HL-60 (cell line): ENCODE data around the gene LMTK2.
A peak's percentile ranks its signal among the peaks of the same experiment; 100 is the strongest.
"Not testable (repeated sequence)": the region's sequence is repeated elsewhere in the genome, so short reads cannot be mapped to it uniquely, and the experiment has no call there.

Source experiments
- DNase-seq, 2 experiments: peaks; one replicate each; pipeline ENCODE4 v3.0.0-alpha.2; 2010 to 2020; ENCODE audit warnings: low read depth in 1 of 2, low spot score in 1 of 2
- H3K27ac ChIP-seq: fragments of 250-450 bp; sonication (Bioruptor Pico); replicated peaks from 2 replicates; pipeline ENCODE4 v1.5.1; 2020; ENCODE audit warnings: mild to moderate bottlenecking, moderate library complexity
- H3K27me3 ChIP-seq: fragments of 250-450 bp; sonication (Bioruptor Pico); 2 replicates; pipeline ENCODE4 v1.5.1; 2021; ENCODE audit warnings: mild to moderate bottlenecking, moderate library complexity; ENCODE audit not compliant: insufficient read depth, poor library complexity, severe bottlenecking
- H3K4me3 ChIP-seq: replicated peaks from 2 replicates; pipeline ENCODE4 v1.5.1; 2011; ENCODE audit warnings: mild to moderate bottlenecking, control low read depth, low read length; ENCODE audit not compliant: insufficient read depth
- CTCF ChIP-seq: IDR thresholded peaks from one replicate; pipeline ENCODE4 v1.5.1; 2011; ENCODE audit warnings: low read length, control low read depth, inconsistent platforms; ENCODE audit not compliant: insufficient read depth
- GABPA ChIP-seq: IDR thresholded peaks from 2 replicates; pipeline ENCODE4 v1.6.1; 2012; ENCODE audit warnings: low read depth
- POLR2AphosphoS5 ChIP-seq: IDR thresholded peaks from 2 replicates; pipeline ENCODE4 v1.6.1; 2012; ENCODE audit warnings: low read depth
- SPI1 ChIP-seq: IDR thresholded peaks from 2 replicates; pipeline ENCODE4 v1.6.1; 2012; ENCODE audit warnings: low read depth, mild to moderate bottlenecking, borderline replicate concordance
- TF ChIP-seq, protein P1 (sequence below): IDR thresholded peaks from 2 replicates; pipeline ENCODE4 v1.6.1; 2012; ENCODE audit warnings: low read depth; ENCODE audit not compliant: insufficient replicate concordance

LMTK2 gene

DNA sequence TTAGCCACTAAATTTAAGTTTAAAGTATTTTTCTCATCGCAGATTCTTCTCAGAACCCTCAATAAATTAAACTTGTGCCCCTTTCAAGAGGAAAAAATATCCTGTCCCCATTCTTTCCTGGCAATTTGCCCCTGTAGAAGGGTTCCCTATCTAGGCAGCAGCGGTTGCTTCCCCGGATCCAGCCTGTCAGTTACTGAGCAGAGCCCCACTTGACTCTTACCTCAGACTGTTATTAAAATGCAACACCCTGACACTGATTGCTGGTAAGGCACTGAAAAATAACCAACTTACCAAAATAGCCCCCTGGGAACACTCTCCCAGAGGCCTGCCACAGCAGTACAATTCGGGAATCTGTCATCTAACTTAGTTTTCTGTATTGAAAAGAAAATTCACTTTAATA is 13.9 kb downstream of the LMTK2 start:
- Histone ChIP-seq H3K4me3 (no peak overlapping the region), H3K27me3 (no peaks in the 10 kb centered on the region), H3K27ac (no peak overlapping the region)
- no peak for DNase-seq
- TF ChIP-seq SPI1 (no peak), CTCF (no peak)

DNA sequence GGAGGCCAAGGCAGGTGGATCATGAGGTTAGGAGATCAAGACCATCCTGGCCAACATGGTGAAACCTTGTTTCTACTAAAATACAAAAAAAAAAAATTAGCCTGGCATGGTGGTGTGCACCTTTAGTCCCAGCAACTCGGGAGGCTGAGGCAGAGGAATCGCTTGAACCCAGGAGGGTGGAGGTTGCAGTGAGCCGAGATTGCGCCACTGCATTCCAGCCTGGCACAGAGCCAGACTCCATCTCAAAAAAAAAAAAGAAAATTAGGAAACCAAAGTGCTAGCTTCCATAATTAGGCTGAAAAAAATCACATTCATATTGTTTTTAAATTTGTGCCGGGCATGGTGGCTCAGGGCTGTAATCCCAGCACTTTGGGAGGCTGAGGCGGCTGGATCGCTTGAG is 14.7 kb downstream of the LMTK2 start:
- H3K27ac ChIP-seq, DNase-seq, H3K27me3 ChIP-seq, H3K4me3 ChIP-seq: not testable (repeated sequence)

GRCh38 chr7:98123365-98123696 is 16.7 kb downstream of the LMTK2 start:
- no peak overlapping the region for H3K27ac ChIP-seq
- H3K4me3 ChIP-seq = no peak overlapping the region
- no peak for DNase-seq
- TF ChIP-seq GABPA = no peak
- TF ChIP-seq, protein P1, sequence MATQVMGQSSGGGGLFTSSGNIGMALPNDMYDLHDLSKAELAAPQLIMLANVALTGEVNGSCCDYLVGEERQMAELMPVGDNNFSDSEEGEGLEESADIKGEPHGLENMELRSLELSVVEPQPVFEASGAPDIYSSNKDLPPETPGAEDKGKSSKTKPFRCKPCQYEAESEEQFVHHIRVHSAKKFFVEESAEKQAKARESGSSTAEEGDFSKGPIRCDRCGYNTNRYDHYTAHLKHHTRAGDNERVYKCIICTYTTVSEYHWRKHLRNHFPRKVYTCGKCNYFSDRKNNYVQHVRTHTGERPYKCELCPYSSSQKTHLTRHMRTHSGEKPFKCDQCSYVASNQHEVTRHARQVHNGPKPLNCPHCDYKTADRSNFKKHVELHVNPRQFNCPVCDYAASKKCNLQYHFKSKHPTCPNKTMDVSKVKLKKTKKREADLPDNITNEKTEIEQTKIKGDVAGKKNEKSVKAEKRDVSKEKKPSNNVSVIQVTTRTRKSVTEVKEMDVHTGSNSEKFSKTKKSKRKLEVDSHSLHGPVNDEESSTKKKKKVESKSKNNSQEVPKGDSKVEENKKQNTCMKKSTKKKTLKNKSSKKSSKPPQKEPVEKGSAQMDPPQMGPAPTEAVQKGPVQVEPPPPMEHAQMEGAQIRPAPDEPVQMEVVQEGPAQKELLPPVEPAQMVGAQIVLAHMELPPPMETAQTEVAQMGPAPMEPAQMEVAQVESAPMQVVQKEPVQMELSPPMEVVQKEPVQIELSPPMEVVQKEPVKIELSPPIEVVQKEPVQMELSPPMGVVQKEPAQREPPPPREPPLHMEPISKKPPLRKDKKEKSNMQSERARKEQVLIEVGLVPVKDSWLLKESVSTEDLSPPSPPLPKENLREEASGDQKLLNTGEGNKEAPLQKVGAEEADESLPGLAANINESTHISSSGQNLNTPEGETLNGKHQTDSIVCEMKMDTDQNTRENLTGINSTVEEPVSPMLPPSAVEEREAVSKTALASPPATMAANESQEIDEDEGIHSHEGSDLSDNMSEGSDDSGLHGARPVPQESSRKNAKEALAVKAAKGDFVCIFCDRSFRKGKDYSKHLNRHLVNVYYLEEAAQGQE = peak; percentile 70
- peaks cover 8% of the 10 kb centered on the region for H3K27me3 ChIP-seq

GRCh38 chr7:98125759-98126158 is 19.1 kb downstream of the LMTK2 start:
- no peak overlapping the region for H3K27ac ChIP-seq
- peaks cover 24% of the 10 kb centered on the region for H3K27me3 ChIP-seq
- H3K4me3 ChIP-seq = no peak overlapping the region
- TF ChIP-seq POLR2AphosphoS5 (no peak), CTCF (no peak), GABPA (no peak), SPI1 (peak; percentile 88)
- TF ChIP-seq, protein P1 = no peak
- peak; percentile 17 to 72 for DNase-seq

- DNase-seq = no peak
- Histone ChIP-seq H3K27me3 (peaks cover 24% of the 10 kb centered on the region), H3K27ac (no peak overlapping the region), H3K4me3 (no peak overlapping the region)
- TF ChIP-seq, protein P1 = no peak
- no peak for TF ChIP-seq SPI1
- no peak for TF ChIP-seq POLR2AphosphoS5
- TF ChIP-seq GABPA = no peak
- no peak for TF ChIP-seq CTCF
Measured at GRCh38 chr7:98126311-98127142, 19.9 kb downstream of the LMTK2 start.
